GM23338 (cell line): ENCODE results near the gene LPP. TPM values are rescaled to one million over a fixed set of nuclear protein-coding genes. Genes with fewer than 3 reads are reported as not detected.

Experiments used
- ATAC-seq: fragments of 200-7000 bp; cut with Tn5 transposase; 3 replicates; pipeline ENCODE4 v1.9.1; 2020
- DNase-seq: peaks from one replicate; pipeline ENCODE4 v3.0.0-alpha.2; 2015; ENCODE audit warnings: low spot score
- H2AFZ ChIP-seq: fragments of 200-600 bp; sonication (generic); 2 replicates; pipeline ENCODE4 v1.8.0; 2016; ENCODE audit warnings: antibody characterized with exemption, mild to moderate bottlenecking, moderate library complexity
- H3F3A ChIP-seq: fragments of 200-600 bp; sonication (generic); replicated peaks from 2 replicates; pipeline ENCODE4 v1.8.0; 2017; ENCODE audit warnings: antibody characterized with exemption, mixed run types, low read depth
- H3K27ac ChIP-seq: fragments of 200-600 bp; sonication (generic); 2 replicates; pipeline ENCODE4 v1.6.1; 2016; ENCODE audit warnings: low read depth
- H3K27me3 ChIP-seq: fragments of 200-600 bp; sonication (generic); 2 replicates; pipeline ENCODE4 v1.8.0; 2016; ENCODE audit warnings: mild to moderate bottlenecking, mixed run types, moderate library complexity; ENCODE audit not compliant: insufficient read depth
- H3K36me3 ChIP-seq: fragments of 200-600 bp; sonication (generic); 2 replicates; pipeline ENCODE4 v1.8.0; 2016; ENCODE audit warnings: mild to moderate bottlenecking; ENCODE audit not compliant: insufficient read depth
- H3K4me1 ChIP-seq: fragments of 200-600 bp; sonication (generic); 2 replicates; pipeline ENCODE4 v1.8.0; 2016; ENCODE audit warnings: mild to moderate bottlenecking, moderate library complexity; ENCODE audit not compliant: insufficient read depth
- H3K4me2 ChIP-seq: fragments of 200-600 bp; sonication (generic); 2 replicates; pipeline ENCODE4 v1.7.1; 2017; ENCODE audit warnings: mixed run types
- H3K4me3 ChIP-seq: fragments of 200-600 bp; sonication (generic); 2 replicates; pipeline ENCODE4 v1.6.1; 2016; ENCODE audit warnings: mixed run types
- H3K79me2 ChIP-seq: fragments of 200-600 bp; sonication (generic); replicated peaks from 2 replicates; pipeline ENCODE4 v1.8.0; 2017; ENCODE audit warnings: mild to moderate bottlenecking; ENCODE audit not compliant: insufficient read depth
- H3K9me2 ChIP-seq: fragments of 200-600 bp; sonication (generic); 2 replicates; pipeline ENCODE4 v1.8.0; 2017; ENCODE audit not compliant: insufficient read depth
- H4K20me1 ChIP-seq: fragments of 200-600 bp; sonication (generic); replicated peaks from 2 replicates; pipeline ENCODE4 v1.8.0; 2017; ENCODE audit warnings: mild to moderate bottlenecking; ENCODE audit not compliant: insufficient read depth
- H3K27ac Mint-ChIP-seq: 2 replicates; pipeline ENCODE4 v1.8.0; 2020; ENCODE audit warnings: inconsistent platforms, mild to moderate bottlenecking, moderate library complexity, mixed read lengths
- H3K27me3 Mint-ChIP-seq: 3 replicates; pipeline ENCODE4 v1.8.0; 2022; ENCODE audit warnings: low read depth, mild to moderate bottlenecking, moderate library complexity, mixed read lengths, inconsistent platforms; ENCODE audit not compliant: insufficient read depth, poor library complexity
- H3K36me3 Mint-ChIP-seq: 3 replicates; pipeline ENCODE4 v1.8.0; 2021; ENCODE audit warnings: low read depth, mild to moderate bottlenecking, inconsistent platforms, moderate library complexity, mixed read lengths
- H3K4me1 Mint-ChIP-seq: 3 replicates; pipeline ENCODE4 v1.8.0; 2020; ENCODE audit warnings: mild to moderate bottlenecking, inconsistent platforms, mixed read lengths
- H3K4me3 Mint-ChIP-seq: 3 replicates; pipeline ENCODE4 v1.8.0; 2021; ENCODE audit warnings: moderate library complexity, mild to moderate bottlenecking, inconsistent platforms, mixed read lengths
- H3K9me3 Mint-ChIP-seq: 3 replicates; pipeline ENCODE4 v1.8.0; 2020; ENCODE audit warnings: moderate library complexity, mild to moderate bottlenecking, inconsistent platforms, mixed read lengths
- CREB1 ChIP-seq: fragments of 250-450 bp; sonication (Bioruptor Pico); IDR thresholded peaks from 2 replicates; pipeline ENCODE4 v1.5.0; 2020; ENCODE audit warnings: low read depth, mild to moderate bottlenecking, moderate library complexity
- EZH2 ChIP-seq: fragments of 200-600 bp; sonication (generic); IDR thresholded peaks from one replicate; pipeline ENCODE4 v1.8.0; 2017; ENCODE audit warnings: antibody characterized with exemption, mild to moderate bottlenecking, low read depth; ENCODE audit not compliant: unreplicated experiment
- EZH2phosphoT487 ChIP-seq: fragments of 200-600 bp; sonication (generic); IDR thresholded peaks from one replicate; pipeline ENCODE4 v1.8.1; 2018; ENCODE audit warnings: antibody characterized with exemption; ENCODE audit not compliant: unreplicated experiment
- JUNB ChIP-seq: IDR thresholded peaks from one replicate; pipeline ENCODE4 v1.6.1; 2016; ENCODE audit warnings: antibody characterized with exemption; ENCODE audit not compliant: unreplicated experiment
- NANOG ChIP-seq: IDR thresholded peaks from 2 replicates; pipeline ENCODE4 v1.6.1; 2016; ENCODE audit warnings: antibody characterized with exemption, borderline replicate concordance
- POLR2AphosphoS5 ChIP-seq: IDR thresholded peaks from 2 replicates; pipeline ENCODE4 v1.6.1; 2016; ENCODE audit warnings: antibody characterized with exemption, low read depth
- STAT1 ChIP-seq: IDR thresholded peaks from one replicate; pipeline ENCODE4 v1.6.1; 2016; ENCODE audit warnings: antibody characterized with exemption; ENCODE audit not compliant: unreplicated experiment
- ZNF114 ChIP-seq: fragments of 250-450 bp; sonication (Bioruptor Pico); IDR thresholded peaks from 2 replicates; pipeline ENCODE4 v1.5.0; 2020; ENCODE audit warnings: mild to moderate bottlenecking, moderate library complexity
- ZNF331 ChIP-seq: fragments of 250-450 bp; sonication (Bioruptor Pico); IDR thresholded peaks from 2 replicates; pipeline ENCODE4 v1.5.0; 2020; ENCODE audit warnings: low read depth, mild to moderate bottlenecking, moderate library complexity
- polyA plus RNA-seq: library from polyadenylated mRNA; unstranded; fragments of >200 nt; fragmentation: Nextera tagmentation; extraction: Ambion mirVana; gene quantifications from 2 replicates; pipeline ENCODE4 v1.2.1, GENCODE V29; 2016
- total RNA-seq: library from RNA; depleted of rRNA; stranded (reverse); fragments of >200 nt; shearing (Covaris generic); gene quantifications from 2 replicates; pipeline ENCODE4 v1.2.3, GENCODE V29; 2014
- TF ChIP-seq, protein P1 (sequence below): IDR thresholded peaks from 2 replicates; pipeline ENCODE4 v1.6.1; 2016; ENCODE audit warnings: antibody characterized with exemption
- TF ChIP-seq, protein P2 (sequence below), 2 experiments: fragments of 200-600 bp in 1 of 2; sonication (generic) in 1 of 2; conservative IDR thresholded peaks; 2 replicates each; pipeline versions ENCODE4 v1.5.1 to v1.6.1; 2016 to 2017; ENCODE audit warnings: antibody characterized with exemption in 2 of 2, low read depth in 2 of 2, mild to moderate bottlenecking in 2 of 2, moderate library complexity in 1 of 2
- TF ChIP-seq, protein P3 (sequence below): fragments of 250-450 bp; sonication (Bioruptor Pico); IDR thresholded peaks from 2 replicates; pipeline ENCODE4 v1.5.0; 2020; ENCODE audit warnings: mild to moderate bottlenecking, moderate library complexity
- TF ChIP-seq, protein P4 (sequence below): IDR thresholded peaks from one replicate; pipeline ENCODE4 v1.6.1; 2018; ENCODE audit warnings: antibody characterized with exemption; ENCODE audit not compliant: unreplicated experiment

Gene LPP
- total and polyA plus RNA-seq, 2 experiments from 2014 or later, result 23.0 to 35.2 TPM

DNA sequence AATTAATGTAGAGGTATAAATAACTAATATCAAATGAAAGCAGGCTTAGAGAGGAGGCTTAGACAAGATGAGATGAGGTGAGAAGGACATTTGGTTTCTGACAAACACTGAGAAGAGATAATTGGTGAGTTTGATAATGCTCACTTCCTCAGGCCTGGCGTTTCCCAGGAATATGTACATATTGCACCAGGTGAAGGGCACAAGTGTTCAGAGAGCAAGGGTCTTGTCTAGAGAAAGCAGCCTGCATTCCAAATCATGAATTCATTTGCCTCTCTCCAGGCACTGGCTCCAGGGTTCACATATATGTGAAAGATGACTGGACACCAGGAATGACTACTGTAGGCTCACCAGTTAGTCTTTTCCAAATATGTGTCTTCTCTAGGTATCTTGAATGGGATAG is 48.0 kb upstream of the LPP start:
- no peak for ATAC-seq
- TF ChIP-seq JUNB, result no peak
- TF ChIP-seq ZNF331 (CRISPR knock-in tag), result no peak
- no peak for TF ChIP-seq ZNF114 (CRISPR knock-in tag)
- TF ChIP-seq, protein P1, sequence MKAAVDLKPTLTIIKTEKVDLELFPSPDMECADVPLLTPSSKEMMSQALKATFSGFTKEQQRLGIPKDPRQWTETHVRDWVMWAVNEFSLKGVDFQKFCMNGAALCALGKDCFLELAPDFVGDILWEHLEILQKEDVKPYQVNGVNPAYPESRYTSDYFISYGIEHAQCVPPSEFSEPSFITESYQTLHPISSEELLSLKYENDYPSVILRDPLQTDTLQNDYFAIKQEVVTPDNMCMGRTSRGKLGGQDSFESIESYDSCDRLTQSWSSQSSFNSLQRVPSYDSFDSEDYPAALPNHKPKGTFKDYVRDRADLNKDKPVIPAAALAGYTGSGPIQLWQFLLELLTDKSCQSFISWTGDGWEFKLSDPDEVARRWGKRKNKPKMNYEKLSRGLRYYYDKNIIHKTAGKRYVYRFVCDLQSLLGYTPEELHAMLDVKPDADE, result no peak
- TF ChIP-seq EZH2, result no peak
- TF ChIP-seq, protein P2, sequence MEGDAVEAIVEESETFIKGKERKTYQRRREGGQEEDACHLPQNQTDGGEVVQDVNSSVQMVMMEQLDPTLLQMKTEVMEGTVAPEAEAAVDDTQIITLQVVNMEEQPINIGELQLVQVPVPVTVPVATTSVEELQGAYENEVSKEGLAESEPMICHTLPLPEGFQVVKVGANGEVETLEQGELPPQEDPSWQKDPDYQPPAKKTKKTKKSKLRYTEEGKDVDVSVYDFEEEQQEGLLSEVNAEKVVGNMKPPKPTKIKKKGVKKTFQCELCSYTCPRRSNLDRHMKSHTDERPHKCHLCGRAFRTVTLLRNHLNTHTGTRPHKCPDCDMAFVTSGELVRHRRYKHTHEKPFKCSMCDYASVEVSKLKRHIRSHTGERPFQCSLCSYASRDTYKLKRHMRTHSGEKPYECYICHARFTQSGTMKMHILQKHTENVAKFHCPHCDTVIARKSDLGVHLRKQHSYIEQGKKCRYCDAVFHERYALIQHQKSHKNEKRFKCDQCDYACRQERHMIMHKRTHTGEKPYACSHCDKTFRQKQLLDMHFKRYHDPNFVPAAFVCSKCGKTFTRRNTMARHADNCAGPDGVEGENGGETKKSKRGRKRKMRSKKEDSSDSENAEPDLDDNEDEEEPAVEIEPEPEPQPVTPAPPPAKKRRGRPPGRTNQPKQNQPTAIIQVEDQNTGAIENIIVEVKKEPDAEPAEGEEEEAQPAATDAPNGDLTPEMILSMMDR (conservative IDR thresholded peaks at IDR 0.05; ENCODE audit: low read depth in 2 of 2), result no peak
- TF ChIP-seq STAT1, result no peak
- no peak for TF ChIP-seq EZH2phosphoT487
- TF ChIP-seq POLR2AphosphoS5, result no peak
- TF ChIP-seq, protein P3, sequence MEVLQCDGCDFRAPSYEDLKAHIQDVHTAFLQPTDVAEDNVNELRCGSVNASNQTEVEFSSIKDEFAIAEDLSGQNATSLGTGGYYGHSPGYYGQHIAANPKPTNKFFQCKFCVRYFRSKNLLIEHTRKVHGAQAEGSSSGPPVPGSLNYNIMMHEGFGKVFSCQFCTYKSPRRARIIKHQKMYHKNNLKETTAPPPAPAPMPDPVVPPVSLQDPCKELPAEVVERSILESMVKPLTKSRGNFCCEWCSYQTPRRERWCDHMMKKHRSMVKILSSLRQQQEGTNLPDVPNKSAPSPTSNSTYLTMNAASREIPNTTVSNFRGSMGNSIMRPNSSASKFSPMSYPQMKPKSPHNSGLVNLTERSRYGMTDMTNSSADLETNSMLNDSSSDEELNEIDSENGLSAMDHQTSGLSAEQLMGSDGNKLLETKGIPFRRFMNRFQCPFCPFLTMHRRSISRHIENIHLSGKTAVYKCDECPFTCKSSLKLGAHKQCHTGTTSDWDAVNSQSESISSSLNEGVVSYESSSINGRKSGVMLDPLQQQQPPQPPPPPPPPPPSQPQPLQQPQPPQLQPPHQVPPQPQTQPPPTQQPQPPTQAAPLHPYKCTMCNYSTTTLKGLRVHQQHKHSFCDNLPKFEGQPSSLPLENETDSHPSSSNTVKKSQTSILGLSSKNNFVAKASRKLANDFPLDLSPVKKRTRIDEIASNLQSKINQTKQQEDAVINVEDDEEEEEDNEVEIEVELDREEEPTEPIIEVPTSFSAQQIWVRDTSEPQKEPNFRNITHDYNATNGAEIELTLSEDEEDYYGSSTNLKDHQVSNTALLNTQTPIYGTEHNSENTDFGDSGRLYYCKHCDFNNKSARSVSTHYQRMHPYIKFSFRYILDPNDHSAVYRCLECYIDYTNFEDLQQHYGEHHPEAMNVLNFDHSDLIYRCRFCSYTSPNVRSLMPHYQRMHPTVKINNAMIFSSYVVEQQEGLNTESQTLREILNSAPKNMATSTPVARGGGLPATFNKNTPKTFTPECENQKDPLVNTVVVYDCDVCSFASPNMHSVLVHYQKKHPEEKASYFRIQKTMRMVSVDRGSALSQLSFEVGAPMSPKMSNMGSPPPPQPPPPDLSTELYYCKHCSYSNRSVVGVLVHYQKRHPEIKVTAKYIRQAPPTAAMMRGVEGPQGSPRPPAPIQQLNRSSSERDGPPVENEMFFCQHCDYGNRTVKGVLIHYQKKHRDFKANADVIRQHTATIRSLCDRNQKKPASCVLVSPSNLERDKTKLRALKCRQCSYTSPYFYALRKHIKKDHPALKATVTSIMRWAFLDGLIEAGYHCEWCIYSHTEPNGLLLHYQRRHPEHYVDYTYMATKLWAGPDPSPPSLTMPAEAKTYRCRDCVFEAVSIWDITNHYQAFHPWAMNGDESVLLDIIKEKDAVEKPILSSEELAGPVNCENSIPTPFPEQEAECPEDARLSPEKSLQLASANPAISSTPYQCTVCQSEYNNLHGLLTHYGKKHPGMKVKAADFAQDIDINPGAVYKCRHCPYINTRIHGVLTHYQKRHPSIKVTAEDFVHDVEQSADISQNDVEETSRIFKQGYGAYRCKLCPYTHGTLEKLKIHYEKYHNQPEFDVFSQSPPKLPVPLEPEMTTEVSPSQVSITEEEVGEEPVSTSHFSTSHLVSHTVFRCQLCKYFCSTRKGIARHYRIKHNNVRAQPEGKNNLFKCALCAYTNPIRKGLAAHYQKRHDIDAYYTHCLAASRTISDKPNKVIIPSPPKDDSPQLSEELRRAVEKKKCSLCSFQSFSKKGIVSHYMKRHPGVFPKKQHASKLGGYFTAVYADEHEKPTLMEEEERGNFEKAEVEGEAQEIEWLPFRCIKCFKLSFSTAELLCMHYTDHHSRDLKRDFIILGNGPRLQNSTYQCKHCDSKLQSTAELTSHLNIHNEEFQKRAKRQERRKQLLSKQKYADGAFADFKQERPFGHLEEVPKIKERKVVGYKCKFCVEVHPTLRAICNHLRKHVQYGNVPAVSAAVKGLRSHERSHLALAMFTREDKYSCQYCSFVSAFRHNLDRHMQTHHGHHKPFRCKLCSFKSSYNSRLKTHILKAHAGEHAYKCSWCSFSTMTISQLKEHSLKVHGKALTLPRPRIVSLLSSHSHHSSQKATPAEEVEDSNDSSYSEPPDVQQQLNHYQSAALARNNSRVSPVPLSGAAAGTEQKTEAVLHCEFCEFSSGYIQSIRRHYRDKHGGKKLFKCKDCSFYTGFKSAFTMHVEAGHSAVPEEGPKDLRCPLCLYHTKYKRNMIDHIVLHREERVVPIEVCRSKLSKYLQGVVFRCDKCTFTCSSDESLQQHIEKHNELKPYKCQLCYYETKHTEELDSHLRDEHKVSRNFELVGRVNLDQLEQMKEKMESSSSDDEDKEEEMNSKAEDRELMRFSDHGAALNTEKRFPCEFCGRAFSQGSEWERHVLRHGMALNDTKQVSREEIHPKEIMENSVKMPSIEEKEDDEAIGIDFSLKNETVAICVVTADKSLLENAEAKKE (CRISPR knock-in tag), result no peak
- TF ChIP-seq NANOG, result no peak
- no peak for TF ChIP-seq CREB1 (CRISPR knock-in tag)
- TF ChIP-seq, protein P4, sequence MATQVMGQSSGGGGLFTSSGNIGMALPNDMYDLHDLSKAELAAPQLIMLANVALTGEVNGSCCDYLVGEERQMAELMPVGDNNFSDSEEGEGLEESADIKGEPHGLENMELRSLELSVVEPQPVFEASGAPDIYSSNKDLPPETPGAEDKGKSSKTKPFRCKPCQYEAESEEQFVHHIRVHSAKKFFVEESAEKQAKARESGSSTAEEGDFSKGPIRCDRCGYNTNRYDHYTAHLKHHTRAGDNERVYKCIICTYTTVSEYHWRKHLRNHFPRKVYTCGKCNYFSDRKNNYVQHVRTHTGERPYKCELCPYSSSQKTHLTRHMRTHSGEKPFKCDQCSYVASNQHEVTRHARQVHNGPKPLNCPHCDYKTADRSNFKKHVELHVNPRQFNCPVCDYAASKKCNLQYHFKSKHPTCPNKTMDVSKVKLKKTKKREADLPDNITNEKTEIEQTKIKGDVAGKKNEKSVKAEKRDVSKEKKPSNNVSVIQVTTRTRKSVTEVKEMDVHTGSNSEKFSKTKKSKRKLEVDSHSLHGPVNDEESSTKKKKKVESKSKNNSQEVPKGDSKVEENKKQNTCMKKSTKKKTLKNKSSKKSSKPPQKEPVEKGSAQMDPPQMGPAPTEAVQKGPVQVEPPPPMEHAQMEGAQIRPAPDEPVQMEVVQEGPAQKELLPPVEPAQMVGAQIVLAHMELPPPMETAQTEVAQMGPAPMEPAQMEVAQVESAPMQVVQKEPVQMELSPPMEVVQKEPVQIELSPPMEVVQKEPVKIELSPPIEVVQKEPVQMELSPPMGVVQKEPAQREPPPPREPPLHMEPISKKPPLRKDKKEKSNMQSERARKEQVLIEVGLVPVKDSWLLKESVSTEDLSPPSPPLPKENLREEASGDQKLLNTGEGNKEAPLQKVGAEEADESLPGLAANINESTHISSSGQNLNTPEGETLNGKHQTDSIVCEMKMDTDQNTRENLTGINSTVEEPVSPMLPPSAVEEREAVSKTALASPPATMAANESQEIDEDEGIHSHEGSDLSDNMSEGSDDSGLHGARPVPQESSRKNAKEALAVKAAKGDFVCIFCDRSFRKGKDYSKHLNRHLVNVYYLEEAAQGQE, result no peak
- Mint-ChIP-seq H3K27ac (no peak overlapping the region), H3K36me3 (no peaks in the 10 kb centered on the region), H3K4me3 (no peak overlapping the region), H3K9me3 (no peaks in the 10 kb centered on the region), H3K27me3 (peaks cover 2% of the 10 kb centered on the region), H3K4me1 (peaks cover 16% of the 10 kb centered on the region)
- Histone ChIP-seq H3K27me3 (no peaks in the 10 kb centered on the region), H3K4me2 (no peak overlapping the region), H3K9me2 (no peaks in the 10 kb centered on the region), H3K36me3 (no peaks in the 10 kb centered on the region), H3F3A (no peaks in the 10 kb centered on the region), H3K27ac (no peak overlapping the region), H4K20me1 (no peaks in the 10 kb centered on the region), H3K79me2 (no peaks in the 10 kb centered on the region), H2AFZ (no peak overlapping the region), H3K4me1 (peaks cover 14% of the 10 kb centered on the region), H3K4me3 (no peak overlapping the region)
- DNase-seq, result no peak
